GM19438 (cell line): Measurements from ENCODE around the gene LNPK.
"Not testable (repeated sequence)": the region's sequence is repeated elsewhere in the genome, so short reads cannot be mapped to it uniquely, and the experiment has no call there.

Experiments used
- ATAC-seq: cut with Tn5 transposase; IDR thresholded peaks from one replicate; pipeline ENCODE4 v1.9.1; 2021; ENCODE audit warnings: low read depth; ENCODE audit not compliant: unreplicated experiment

Gene LNPK

DNA sequence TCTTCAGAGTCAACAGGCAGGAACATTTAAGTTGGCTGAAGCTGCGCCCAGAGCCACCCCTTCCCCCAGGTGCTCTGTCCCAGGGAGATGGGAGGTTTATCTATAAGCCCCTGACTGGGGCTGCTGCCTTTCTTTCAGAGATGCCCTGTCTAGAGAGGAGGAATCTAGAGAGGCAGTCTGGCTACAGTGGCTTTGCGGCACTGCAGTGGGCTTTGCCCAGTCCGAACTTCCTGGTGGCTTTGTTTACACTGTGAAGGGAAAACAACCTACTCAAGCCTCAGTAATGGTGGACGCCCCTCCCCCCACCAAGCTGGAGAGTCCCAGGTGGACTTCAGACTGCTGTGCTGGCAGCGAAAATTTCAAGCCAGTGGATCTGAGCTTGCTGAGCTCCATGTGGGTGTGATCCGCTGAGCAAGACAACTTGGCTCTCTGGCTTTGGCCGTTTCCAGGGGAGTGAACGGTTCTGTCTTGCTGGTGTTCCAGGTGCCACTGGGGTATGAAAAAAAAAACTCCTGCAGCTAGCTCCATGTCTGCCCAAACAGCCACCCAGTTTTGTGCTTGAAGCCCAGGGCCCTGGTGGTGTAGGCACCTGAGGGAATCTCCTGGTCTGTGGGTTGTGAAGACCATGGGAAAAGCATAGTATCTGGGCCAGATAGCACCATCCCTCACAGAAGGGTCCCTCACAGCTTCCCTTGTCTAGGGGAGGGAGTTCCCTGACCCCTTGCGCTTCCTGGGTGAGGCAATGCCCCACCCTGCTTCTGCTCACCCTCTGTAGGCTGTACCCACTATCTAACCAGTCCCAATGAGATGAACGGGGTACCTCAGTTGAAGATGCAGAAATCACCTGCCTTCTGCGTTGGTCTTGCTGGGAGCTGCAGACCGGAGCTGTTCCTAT is 88.0 kb downstream of the LNPK start:
- ATAC-seq, result not testable (repeated sequence)

DNA sequence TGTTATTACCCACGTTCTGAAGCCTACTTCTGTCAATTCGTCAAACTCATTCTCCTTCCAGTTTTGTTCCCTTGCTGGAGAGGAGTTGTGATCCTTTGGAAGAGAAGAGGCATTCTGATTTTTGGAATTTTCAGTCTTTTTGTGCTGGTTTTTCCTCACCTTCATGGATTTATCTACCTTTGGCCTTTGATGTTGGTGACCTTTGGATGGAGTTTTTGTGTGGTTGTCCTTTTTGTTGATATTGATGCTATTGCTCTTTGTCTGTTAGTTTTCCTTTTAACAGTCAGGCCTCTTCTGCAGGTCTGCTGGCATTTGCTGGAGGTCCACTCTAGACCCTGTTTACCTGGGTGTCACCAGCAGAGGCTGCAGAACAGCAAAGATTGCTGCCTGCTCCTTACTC is 88.8 kb downstream of the LNPK start:
- ATAC-seq, result not testable (repeated sequence)

DNA sequence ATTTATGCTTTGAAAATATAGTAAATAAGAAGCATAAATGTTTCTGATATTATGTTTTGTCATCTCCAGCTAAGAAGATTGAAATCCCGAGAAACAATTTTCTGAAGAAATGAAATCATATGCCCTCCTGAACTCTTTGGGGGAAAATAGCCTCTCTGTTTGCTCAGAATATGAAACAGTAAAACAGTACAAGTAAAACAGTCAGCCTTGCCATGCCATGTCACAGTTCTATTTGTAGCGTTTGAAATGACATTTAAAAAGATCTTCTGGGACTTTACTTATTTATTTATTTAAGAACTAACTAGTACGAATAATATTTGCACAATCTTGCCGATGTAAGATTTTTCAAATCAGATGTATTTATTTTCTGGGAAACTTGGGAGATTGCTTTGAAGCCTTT is 98.0 kb downstream of the LNPK start:
- ATAC-seq, result no peak

DNA sequence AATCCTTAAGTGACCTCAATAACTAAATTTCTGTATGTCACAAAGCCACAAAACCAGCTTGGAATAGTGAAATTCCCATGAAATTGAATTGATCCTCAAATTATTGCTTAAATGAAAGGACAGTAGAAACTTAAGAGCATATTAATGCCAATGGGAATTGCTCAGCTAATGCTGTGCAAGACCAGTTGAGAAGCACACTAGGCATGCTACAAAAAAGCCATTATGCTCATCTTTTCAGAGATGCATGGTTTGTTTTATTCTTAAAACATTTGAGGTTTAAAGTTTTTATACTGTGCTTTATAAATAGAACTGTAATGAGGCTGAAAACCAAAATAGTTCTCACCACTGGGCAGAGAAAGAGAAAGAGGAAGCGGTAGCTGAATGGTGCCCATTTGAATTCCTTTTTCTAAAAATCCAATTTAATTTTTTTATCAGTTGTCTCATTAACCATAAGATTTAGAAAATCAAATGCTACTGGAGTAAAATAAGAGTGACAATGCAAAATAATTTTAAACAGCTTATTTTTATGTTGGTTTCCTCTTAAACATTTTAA is 98.6 kb downstream of the LNPK start:
- no peak for ATAC-seq

DNA sequence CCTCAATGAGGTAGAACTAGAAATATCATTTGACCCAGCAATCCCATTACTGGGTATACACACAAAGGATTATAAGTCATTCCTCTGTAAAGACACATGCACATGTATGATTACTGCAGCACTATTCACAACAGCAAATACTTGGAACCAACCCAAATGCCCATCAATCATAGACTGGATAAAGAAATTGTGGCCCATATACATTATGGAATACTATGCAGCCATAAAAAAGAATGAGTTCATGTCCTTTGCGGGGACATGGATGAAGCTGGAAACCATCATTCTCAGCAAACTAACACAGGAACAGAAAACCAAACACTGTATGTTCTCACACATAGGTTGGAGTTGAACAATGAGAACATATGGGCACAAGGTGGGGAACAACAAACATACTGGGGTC is 106.1 kb downstream of the LNPK start:
- not testable (repeated sequence) for ATAC-seq

DNA sequence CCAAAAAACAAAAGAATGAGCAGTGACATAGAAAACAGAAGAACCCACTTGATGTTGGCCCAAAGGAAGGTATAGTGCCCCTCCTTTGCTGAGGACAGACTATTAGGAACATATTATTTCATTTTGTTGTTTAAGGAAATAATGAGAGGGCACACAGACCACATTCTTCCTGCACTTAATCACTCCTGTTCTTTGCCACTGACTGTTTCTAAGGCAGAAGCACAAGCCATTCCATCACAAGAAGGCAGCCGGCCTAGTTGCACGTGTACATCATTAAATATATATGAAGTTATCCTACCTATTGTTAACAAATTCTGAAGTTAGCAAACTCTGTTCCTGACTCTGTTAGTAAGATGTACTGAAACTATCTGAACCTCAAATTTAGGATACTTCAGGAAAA is 110.0 kb downstream of the LNPK start:
- no peak for ATAC-seq

DNA sequence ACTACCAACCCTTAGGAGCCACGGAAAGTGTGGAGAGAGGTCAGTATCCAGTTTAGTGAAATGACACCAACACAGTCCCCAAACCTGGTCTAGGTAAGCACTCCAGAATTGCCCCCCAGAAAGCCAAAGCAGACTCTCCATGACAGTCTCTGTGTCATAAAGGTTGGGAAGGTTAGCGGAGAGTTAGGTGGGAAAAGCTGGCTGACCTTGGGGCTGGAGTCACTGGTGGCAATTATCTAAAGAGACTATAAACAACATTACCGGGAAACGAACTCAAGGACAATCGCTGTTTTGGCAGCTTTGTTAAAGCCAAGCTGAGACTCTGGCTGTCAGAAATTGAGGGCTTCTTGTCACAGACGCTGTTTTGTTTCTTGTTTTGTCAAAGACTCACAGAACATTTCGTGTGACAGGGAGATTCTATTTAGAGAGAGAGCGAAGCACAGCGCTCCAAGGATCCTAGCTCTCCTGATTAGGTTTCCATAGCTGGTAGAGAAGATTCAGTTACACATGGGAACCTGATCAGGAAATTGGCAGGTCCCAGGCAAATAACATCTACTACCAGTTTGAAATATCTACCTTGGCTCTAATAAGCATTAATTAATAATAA is 111.3 kb downstream of the LNPK start:
- no peak for ATAC-seq

DNA sequence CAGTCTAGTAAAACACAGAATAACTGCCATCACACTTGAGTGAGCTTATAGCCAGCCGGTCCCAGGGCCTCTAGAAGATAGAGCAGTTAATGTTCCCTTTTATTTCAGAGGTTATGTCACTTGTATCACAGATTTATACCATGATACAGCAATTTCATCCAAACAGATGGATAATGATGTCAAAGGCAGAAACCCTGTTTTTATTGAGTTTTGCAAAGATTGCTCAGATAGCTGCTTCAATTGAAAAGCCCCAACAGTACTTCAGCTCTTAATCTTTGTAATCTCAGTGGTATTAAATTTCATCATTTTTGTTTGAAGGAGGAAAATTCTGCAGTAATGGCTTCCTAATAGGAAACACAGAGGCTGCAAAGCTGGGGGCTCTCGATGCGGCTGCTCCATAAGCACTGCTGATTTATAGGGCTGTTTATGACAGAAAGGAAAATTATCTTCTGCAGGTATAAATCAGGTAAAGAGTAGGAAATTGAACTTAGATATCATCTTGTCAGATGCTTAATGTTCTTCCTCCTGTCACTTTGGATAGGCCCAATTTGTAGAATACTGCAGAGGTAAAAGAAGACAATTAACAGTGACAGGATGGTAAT is 112.3 kb downstream of the LNPK start:
- no peak for ATAC-seq

DNA sequence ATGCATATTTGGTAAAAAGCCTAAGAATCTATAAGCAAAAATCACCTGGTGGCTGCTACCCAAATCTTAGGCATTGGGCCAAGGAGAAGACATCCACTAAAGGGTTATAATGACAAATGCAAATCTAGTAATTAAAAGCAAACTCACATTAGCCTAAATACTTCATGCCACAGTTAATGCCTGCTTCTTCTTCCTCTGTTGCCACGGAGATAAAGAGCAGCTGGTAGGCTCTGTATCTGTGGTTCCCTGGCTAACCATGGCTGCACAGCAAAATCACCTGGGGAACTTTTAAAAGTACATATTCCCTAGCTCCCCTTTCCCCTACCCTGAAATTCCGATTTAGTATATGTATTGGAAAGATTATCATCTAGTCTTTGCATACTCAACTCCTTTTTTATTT is 114.3 kb downstream of the LNPK start:
- no peak for ATAC-seq

DNA sequence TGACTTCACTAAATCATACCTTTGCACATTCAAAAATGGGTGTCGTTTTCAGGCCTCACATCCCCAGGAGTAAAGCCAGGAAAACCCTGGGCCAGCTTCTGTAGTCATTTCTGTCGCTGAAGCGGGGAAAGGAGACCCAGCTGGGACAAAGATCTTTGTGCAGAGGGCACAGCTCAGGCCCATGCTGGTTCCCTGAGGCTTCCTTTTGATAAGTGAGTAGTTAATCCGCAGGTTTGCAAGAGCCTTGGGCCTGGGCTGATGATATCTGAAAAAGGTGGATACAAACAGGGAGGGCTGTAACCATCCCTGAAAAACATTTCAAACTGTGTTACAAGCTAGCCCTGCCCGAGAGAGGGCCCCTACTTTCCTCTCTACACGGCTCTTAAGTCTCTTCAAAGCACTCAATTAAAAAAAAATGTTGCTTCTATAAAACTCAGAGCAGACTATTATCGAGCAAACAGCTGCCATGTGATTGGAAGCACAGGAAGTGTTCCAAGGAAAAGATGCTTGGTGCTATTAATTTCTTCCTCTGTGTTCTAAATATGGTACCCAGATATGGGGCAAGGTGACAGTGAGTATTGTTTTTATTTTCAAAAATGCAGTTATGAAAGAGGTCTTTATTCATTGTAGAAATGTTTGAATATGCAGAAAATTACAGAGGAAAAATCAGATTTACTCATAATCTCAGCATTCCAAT is 117.2 kb downstream of the LNPK start:
- no peak for ATAC-seq

DNA sequence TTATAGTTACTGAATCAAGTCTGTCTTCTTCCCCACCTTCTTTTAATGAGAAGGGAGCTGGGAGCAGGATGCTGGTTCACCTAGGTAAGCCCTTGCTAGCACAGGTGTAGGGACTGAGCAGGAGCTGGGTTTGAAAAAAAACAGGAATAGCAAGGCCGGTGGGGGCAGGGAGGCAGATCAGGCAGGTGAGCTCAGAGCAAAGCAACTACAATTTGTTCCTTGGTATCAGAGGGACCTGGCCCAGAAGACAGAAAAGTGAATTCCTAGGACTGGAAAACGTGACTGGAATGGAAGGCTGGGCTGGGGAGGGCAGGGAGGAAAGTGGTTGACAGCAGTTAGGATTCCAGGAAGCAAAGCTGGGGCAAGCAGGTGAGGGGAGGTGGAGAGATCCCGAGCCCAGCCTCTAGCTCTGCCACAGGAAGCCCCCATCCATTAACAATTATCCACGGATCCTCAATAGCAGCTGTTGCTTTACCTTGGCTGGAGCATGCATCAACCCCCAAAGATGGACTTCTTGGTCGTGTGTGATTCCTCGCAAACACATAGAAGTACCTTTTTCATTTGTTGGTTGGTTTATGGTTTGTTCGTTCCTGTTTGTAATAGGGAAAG is 118.4 kb downstream of the LNPK start:
- no peak for ATAC-seq

DNA sequence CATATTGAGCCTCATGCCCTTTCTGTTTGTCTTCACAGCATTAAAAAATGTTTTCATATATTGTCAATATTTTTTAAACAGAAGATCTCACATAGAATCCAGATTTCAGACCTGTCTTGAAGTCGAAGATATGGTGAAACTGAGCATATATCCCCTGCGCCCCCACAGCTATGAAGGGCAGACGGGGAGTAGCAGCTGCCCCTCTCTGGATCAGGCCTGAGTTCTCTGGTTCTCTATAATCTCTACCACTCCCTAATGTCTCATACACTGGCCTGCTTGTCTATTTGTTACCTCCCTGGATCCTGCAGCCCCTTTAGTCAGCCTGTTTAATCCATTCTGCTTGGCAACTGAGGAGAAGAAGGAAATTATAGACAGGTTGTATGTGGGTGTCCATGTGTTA is 122.4 kb downstream of the LNPK start:
- ATAC-seq, result no peak

DNA sequence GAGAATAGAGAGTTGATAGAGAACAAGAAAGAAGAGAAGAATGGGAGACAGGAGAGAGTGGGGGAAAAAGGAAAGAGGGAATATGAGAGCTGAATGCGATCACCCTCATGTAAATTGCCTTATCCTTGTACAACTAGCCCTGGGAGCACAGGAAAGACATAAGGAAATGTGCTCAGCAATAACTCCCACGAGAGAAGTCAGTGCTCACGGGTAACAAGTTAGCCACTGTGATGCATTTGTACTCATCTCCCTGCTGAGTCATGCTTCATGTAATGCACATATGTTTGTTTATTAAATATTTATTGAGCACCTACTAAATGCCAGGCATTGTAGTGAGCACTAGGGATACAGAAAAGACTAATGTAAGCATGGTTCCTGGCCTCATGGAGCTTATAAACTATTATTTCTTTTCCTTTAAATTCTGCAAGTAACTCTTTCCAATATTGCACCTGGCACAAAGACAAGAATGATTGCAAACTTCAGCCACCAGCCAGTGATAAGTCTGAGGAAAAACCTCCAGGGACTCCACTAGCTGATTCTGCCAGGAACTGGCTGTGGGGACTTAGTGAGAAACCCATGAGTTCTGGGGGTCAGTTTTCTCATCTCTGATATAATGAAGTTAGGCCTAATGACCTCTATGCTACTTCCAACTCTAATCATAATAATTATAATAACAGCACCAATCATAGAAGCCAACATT is 124.1 kb downstream of the LNPK start:
- no peak for ATAC-seq

DNA sequence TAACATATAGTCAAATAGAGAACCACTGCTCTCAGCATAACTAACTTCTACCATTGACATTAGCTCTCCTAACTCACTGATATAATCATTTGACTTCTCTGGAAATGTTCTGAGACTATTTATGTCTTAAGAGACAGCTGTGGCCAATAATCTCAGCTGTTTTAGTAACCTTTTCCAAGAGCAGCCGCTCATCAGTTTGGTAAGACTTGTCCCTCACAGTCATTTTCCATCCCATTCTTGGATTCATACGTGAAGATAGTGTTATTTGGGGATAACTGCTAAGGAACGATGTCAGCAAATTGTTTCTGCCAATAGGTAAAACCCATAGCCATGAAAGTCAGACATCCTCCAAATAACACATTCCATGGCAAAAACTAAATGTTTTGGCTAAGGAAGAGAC is 127.8 kb downstream of the LNPK start:
- ATAC-seq, result no peak
